ENCODE results near the gene RCSD1. TPM values are rescaled to one million over a fixed set of nuclear protein-coding genes. Genes with fewer than 3 reads are reported as not detected.

The RCSD1 gene
- total and polyA plus RNA-seq, 3 donors from 2014 or later: 13.8 to 24.7 (median 14.1) TPM

GRCh38 chr1:167587872-167588271, 42.2 kb upstream of the RCSD1 start:
- intact Hi-C loops (cut with DNase I; ENCODE audit: low total_unique reads): no loop called here

DNA sequence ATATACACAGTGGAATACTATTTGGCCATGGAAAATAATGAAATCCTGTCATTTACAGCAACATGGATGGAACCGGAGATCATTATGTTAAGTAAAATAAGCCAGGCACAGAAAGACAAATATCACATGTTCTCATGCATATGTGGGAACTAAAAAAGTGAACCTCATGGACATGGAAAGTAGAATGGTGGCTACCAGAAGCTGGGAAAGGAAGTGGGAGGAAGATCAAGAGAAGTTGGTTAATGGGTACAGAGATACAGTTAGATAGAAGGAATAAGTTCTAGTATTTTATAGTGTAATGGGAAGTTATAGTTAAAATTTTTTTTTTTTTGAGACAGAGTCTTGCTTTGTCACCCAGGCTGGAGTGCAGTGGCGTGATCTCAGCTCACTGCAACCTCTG, 41.7 kb upstream of the RCSD1 start:
- Histone ChIP-seq H3K36me3 (ENCODE audit: low read depth, missing control alignments) (no peaks in the 10 kb centered on the region), H3K9me3 (no peaks in the 10 kb centered on the region), H3K4me3 (no peak overlapping the region), H3K4me1 (no peaks in the 10 kb centered on the region), H3K27ac (no peak overlapping the region), H3K27me3 (no peaks in the 10 kb centered on the region)
- no peak for DNase-seq
- intact Hi-C loops (cut with DNase I; ENCODE audit: low total_unique reads): no loop called here
- TF ChIP-seq POLR2A (IDR thresholded peaks at IDR 0.05) (no peak), CTCF (IDR thresholded peaks at IDR 0.05) (no peak)
- 92 to 97% methylated on average over 2 of the region's 2 CpGs for WGBS, 2 donors

More at GRCh38 chr1:167587872-167588271, 42.2 kb upstream of the RCSD1 start:
- Histone ChIP-seq H3K4me1 (no peaks in the 10 kb centered on the region), H3K9me3 (no peaks in the 10 kb centered on the region), H3K27me3 (no peaks in the 10 kb centered on the region), H3K27ac (no peak overlapping the region), H3K4me3 (no peak overlapping the region), H3K36me3 (ENCODE audit: low read depth, missing control alignments) (no peaks in the 10 kb centered on the region)
- no peak for DNase-seq
- WGBS, 2 donors: 84 to 94% methylated on average over 1 of the region's 1 CpG
- no peak for TF ChIP-seq POLR2A (IDR thresholded peaks at IDR 0.05)

DNA sequence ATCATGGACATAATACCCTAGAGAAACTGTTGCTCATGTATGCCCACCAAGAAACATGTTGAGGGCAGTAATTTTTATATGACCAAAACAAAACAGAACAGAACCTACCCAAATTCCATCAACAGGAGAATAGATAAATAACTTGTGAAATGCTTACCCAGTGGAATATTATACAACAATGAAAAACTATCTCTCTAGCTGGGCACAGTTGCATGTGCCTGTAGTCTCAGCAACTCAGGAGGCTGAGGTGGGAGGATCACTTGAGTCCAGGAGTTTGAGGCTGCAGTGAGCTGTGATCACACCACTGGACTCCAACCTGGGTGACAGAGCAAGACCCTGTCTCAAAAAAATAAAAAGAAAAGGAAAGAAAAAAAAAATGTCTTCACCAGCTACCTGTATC, 37.6 kb upstream of the RCSD1 start:
- no peak for DNase-seq
- Histone ChIP-seq H3K27ac (no peak overlapping the region), H3K27me3 (no peaks in the 10 kb centered on the region), H3K9me3 (no peaks in the 10 kb centered on the region), H3K4me3 (no peak overlapping the region), H3K4me1 (no peaks in the 10 kb centered on the region), H3K36me3 (ENCODE audit: low read depth, missing control alignments) (no peaks in the 10 kb centered on the region)
- intact Hi-C loops (cut with DNase I; ENCODE audit: low total_unique reads): no loop called here
- TF ChIP-seq CTCF (IDR thresholded peaks at IDR 0.05): no peak
- TF ChIP-seq POLR2A (IDR thresholded peaks at IDR 0.05): no peak

GRCh38 chr1:167593860-167594259, 36.2 kb upstream of the RCSD1 start:
- H3K9me3 ChIP-seq: no peaks in the 10 kb centered on the region
- H3K27ac ChIP-seq: no peak overlapping the region
- WGBS, 2 donors: 78 to 81% methylated on average over 5 of the region's 5 CpGs
- no peaks in the 10 kb centered on the region for H3K36me3 ChIP-seq (ENCODE audit: low read depth, missing control alignments)
- H3K4me1 ChIP-seq: no peaks in the 10 kb centered on the region
- TF ChIP-seq CTCF (IDR thresholded peaks at IDR 0.05): no peak
- no peak for TF ChIP-seq POLR2A (IDR thresholded peaks at IDR 0.05)
- no peak overlapping the region for H3K4me3 ChIP-seq
- DNase-seq: no peak
- intact Hi-C loops (cut with DNase I; ENCODE audit: low total_unique reads): no loop called here
- no peaks in the 10 kb centered on the region for H3K27me3 ChIP-seq

- no peak for DNase-seq
- WGBS, 2 donors: 60 to 73% methylated on average over 6 of the region's 6 CpGs
- H3K27me3 ChIP-seq: no peaks in the 10 kb centered on the region
- TF ChIP-seq POLR2A (IDR thresholded peaks at IDR 0.05) (no peak), CTCF (IDR thresholded peaks at IDR 0.05) (no peak)
- H3K27ac ChIP-seq: no peak overlapping the region
- H3K36me3 ChIP-seq (ENCODE audit: low read depth, missing control alignments): no peaks in the 10 kb centered on the region
- H3K9me3 ChIP-seq: no peaks in the 10 kb centered on the region
- no peaks in the 10 kb centered on the region for H3K4me1 ChIP-seq
- intact Hi-C loops (cut with DNase I; ENCODE audit: low total_unique reads): no loop called here
- H3K4me3 ChIP-seq: no peak overlapping the region
Measured at GRCh38 chr1:167594822-167595221, 35.2 kb upstream of the RCSD1 start.

All from testis (tissue), 3 donors.